GM21528 (cell line): ENCODE measurements around the gene TNPO3.
A peak's percentile ranks its signal among the peaks of the same experiment; 100 is the strongest.
"Not testable (repeated sequence)": the region's sequence is repeated elsewhere in the genome, so short reads cannot be mapped to it uniquely, and the experiment has no call there.

Experiments
- ATAC-seq: cut with Tn5 transposase; IDR thresholded peaks from one replicate; pipeline ENCODE4 v1.9.1; 2021; ENCODE audit warnings: mild to moderate bottlenecking, moderate library complexity; ENCODE audit not compliant: unreplicated experiment, low FRiP score

Gene TNPO3

GRCh38 chr7:128968624-128969023 is 86.3 kb downstream of the TNPO3 start:
- ATAC-seq: no peak

GRCh38 chr7:128963327-128963757 is 91.6 kb downstream of the TNPO3 start:
- ATAC-seq: peak; percentile 57

GRCh38 chr7:128962899-128963298 is 92.0 kb downstream of the TNPO3 start:
- peak; percentile 24 for ATAC-seq

- ATAC-seq: no peak
Measured at GRCh38 chr7:128961030-128961659, 93.8 kb downstream of the TNPO3 start.

GRCh38 chr7:128959296-128959695 is 95.6 kb downstream of the TNPO3 start:
- ATAC-seq: no peak

GRCh38 chr7:128955981-128956380 is 98.9 kb downstream of the TNPO3 start:
- ATAC-seq: no peak

GRCh38 chr7:128954830-128955802 is 99.8 kb downstream of the TNPO3 start:
- no peak for ATAC-seq

GRCh38 chr7:128954150-128954549 is 100.8 kb downstream of the TNPO3 start:
- ATAC-seq: no peak

GRCh38 chr7:128951296-128951695 is 103.6 kb downstream of the TNPO3 start:
- no peak for ATAC-seq

- no peak for ATAC-seq
Measured at GRCh38 chr7:128948976-128949760, 105.7 kb downstream of the TNPO3 start.

GRCh38 chr7:128948312-128948973 is 106.5 kb downstream of the TNPO3 start:
- ATAC-seq: no peak

GRCh38 chr7:128947854-128948253 is 107.1 kb downstream of the TNPO3 start:
- ATAC-seq: no peak

- ATAC-seq: no peak
Measured at GRCh38 chr7:128946936-128947830, 107.7 kb downstream of the TNPO3 start.

GRCh38 chr7:128945668-128946366 is 109.1 kb downstream of the TNPO3 start:
- ATAC-seq: no peak

- ATAC-seq: no peak
Measured at GRCh38 chr7:128944487-128945236, 110.2 kb downstream of the TNPO3 start.

GRCh38 chr7:128943251-128943650 is 111.7 kb downstream of the TNPO3 start:
- ATAC-seq: not testable (repeated sequence)

- ATAC-seq: no peak
Measured at GRCh38 chr7:128941946-128942526, 112.9 kb downstream of the TNPO3 start.
